IMR-90 (cell line): Measurements from ENCODE around the gene ARRDC5. TPM values are rescaled to one million over a fixed set of nuclear protein-coding genes. Genes with fewer than 3 reads are reported as not detected.
A peak's percentile ranks its signal among the peaks of the same experiment; 100 is the strongest.
"Not testable (repeated sequence)": the region's sequence is repeated elsewhere in the genome, so short reads cannot be mapped to it uniquely, and the experiment has no call there.

Experiments used
- ATAC-seq: fragments of 200-7000 bp; cut with Tn5 transposase; 2 replicates; pipeline ENCODE4 v1.9.1; 2020; ENCODE audit warnings: low read depth, mild to moderate bottlenecking, moderate library complexity
- BruUV-seq: library from RNA; stranded (reverse); fragments of 400-500 nt; replicated peaks from 2 replicates; lab custom pipeline; 2021; lab: Mats Ljungman, UMichigan
- CTCF ChIA-PET: fragments of 300-600 bp; formaldehyde crosslinking; extraction: SDS; loops from one replicate; lab custom pipeline; 2021; ENCODE audit warnings: antibody characterized with exemption; lab: Yijun Ruan, JAX
- POLR2A ChIA-PET: fragments of 300-600 bp; sonication (Branson Sonifier 250); formaldehyde crosslinking; loops from one replicate; lab custom pipeline; 2022; ENCODE audit warnings: antibody characterized with exemption; ENCODE audit not compliant: unreplicated experiment; lab: Charles Lee
- DNase-seq: peaks from one replicate; pipeline ENCODE4 v3.0.0; 2013
- H2AFZ ChIP-seq: replicated peaks from 2 replicates; pipeline ENCODE3; 2013; ENCODE audit warnings: low read length, mild to moderate bottlenecking; ENCODE audit not compliant: poor library complexity
- H2AK5ac ChIP-seq: 2 replicates; pipeline ENCODE4 v1.6.1; 2013; ENCODE audit warnings: low read depth, low read length, inconsistent platforms
- H2AK9ac ChIP-seq: replicated peaks from 2 replicates; pipeline ENCODE3; 2013; ENCODE audit warnings: mild to moderate bottlenecking, low read depth, low read length, moderate library complexity; ENCODE audit not compliant: poor library complexity
- H2BK120ac ChIP-seq: 2 replicates; pipeline ENCODE4 v1.6.1; 2013; ENCODE audit warnings: low read depth, low read length, inconsistent platforms
- H2BK15ac ChIP-seq: 3 replicates; pipeline ENCODE4 v1.6.1; 2013; ENCODE audit warnings: low read depth, low read length, inconsistent platforms
- H2BK20ac ChIP-seq: 2 replicates; pipeline ENCODE4 v1.6.1; 2013; ENCODE audit warnings: low read depth, mild to moderate bottlenecking, inconsistent platforms, low read length, moderate library complexity
- H2BK5ac ChIP-seq: 2 replicates; pipeline ENCODE4 v1.6.1; 2013; ENCODE audit warnings: mild to moderate bottlenecking, low read depth, low read length, inconsistent platforms; ENCODE audit not compliant: poor library complexity, severe bottlenecking
- H3K14ac ChIP-seq: replicated peaks from 2 replicates; pipeline ENCODE4 v1.6.1; 2013; ENCODE audit warnings: low read depth, low read length, inconsistent platforms
- H3K18ac ChIP-seq: 2 replicates; pipeline ENCODE4 v1.6.1; 2013; ENCODE audit warnings: low read depth, low read length, control low read depth
- H3K23ac ChIP-seq: 2 replicates; pipeline ENCODE4 v1.6.1; 2013; ENCODE audit warnings: low read depth, low read length, inconsistent platforms
- H3K27ac ChIP-seq: 2 replicates; pipeline ENCODE4 v1.5.1; 2013; ENCODE audit warnings: mild to moderate bottlenecking, control low read depth, low read length; ENCODE audit not compliant: insufficient read depth
- H3K27me3 ChIP-seq: 2 replicates; pipeline ENCODE4 v1.6.1; 2013; ENCODE audit warnings: low read length; ENCODE audit not compliant: control insufficient read depth, insufficient read depth
- H3K36me3 ChIP-seq: 2 replicates; pipeline ENCODE4 v1.6.1; 2013; ENCODE audit warnings: low read length, mixed read lengths; ENCODE audit not compliant: control insufficient read depth, insufficient read depth
- H3K4ac ChIP-seq: 2 replicates; pipeline ENCODE4 v1.6.1; 2013; ENCODE audit warnings: low read depth, low read length, inconsistent platforms
- H3K4me1 ChIP-seq: 2 replicates; pipeline ENCODE4 v1.6.1; 2013; ENCODE audit warnings: low read length, mixed read lengths; ENCODE audit not compliant: control insufficient read depth, insufficient read depth
- H3K4me2 ChIP-seq: 2 replicates; pipeline ENCODE4 v1.6.1; 2013; ENCODE audit warnings: low read depth, mild to moderate bottlenecking, control low read depth, low read length, moderate library complexity
- H3K4me3 ChIP-seq: 2 replicates; pipeline ENCODE4 v1.5.1; 2013; ENCODE audit warnings: low read depth, mild to moderate bottlenecking, control low read depth, low read length, moderate library complexity; ENCODE audit not compliant: insufficient read depth
- H3K56ac ChIP-seq: 2 replicates; pipeline ENCODE4 v1.6.1; 2013; ENCODE audit warnings: low read length, inconsistent platforms; ENCODE audit not compliant: insufficient read depth; ENCODE audit errors: extremely low read depth
- H3K79me1 ChIP-seq, 2 experiments: 2 replicates each; pipeline ENCODE4 v1.6.1; 2013; ENCODE audit warnings: low read length in 2 of 2, inconsistent platforms in 1 of 2, low read depth in 1 of 2
- H3K9ac ChIP-seq: 2 replicates; pipeline ENCODE4 v1.6.1; 2013; ENCODE audit warnings: low read depth, low read length, control low read depth
- H3K9me1 ChIP-seq: 2 replicates; pipeline ENCODE4 v1.6.1; 2013; ENCODE audit warnings: low read length, inconsistent platforms; ENCODE audit not compliant: insufficient read depth
- H3K9me3 ChIP-seq: 2 replicates; pipeline ENCODE4 v1.6.1; 2013; ENCODE audit warnings: low read length; ENCODE audit not compliant: control insufficient read depth, insufficient read depth
- H4K20me1 ChIP-seq: 2 replicates; pipeline ENCODE4 v1.6.1; 2013; ENCODE audit warnings: low read length, inconsistent platforms; ENCODE audit not compliant: insufficient read depth
- H4K5ac ChIP-seq: 2 replicates; pipeline ENCODE4 v1.6.1; 2013; ENCODE audit warnings: mild to moderate bottlenecking, low read depth, low read length, control low read depth
- H4K8ac ChIP-seq, 2 experiments: 2 replicates each; pipeline ENCODE4 v1.6.1; 2013; ENCODE audit warnings: low read depth in 2 of 2, low read length in 2 of 2, control low read depth in 1 of 2, inconsistent platforms in 1 of 2
- H4K91ac ChIP-seq: 2 replicates; pipeline ENCODE4 v1.6.1; 2013; ENCODE audit warnings: low read depth, low read length, inconsistent platforms; ENCODE audit not compliant: insufficient read depth
- CEBPB ChIP-seq: IDR thresholded peaks from 2 replicates; pipeline ENCODE4 v1.6.1; 2012; ENCODE audit warnings: low read depth, low read length, improper control_type of control experiment
- CHD1 ChIP-seq: IDR thresholded peaks from 2 replicates; pipeline ENCODE4 v1.6.1; 2012; ENCODE audit warnings: low read depth, low read length, improper control_type of control experiment
- FOS ChIP-seq: fragments of 150-350 bp; IDR thresholded peaks from 2 replicates; pipeline ENCODE4 v1.6.1; 2016; ENCODE audit warnings: low read depth, low read length
- NFE2L2 ChIP-seq: fragments of 150-350 bp; IDR thresholded peaks from 2 replicates; pipeline ENCODE4 v1.6.1; 2016; ENCODE audit warnings: low read depth, mild to moderate bottlenecking, low read length
- WGBS, 2 experiments: methylation state at CpG; one replicate each; pipeline versions ENCODE4 v1.1.5 to v1.1.7; 2013; ENCODE audit warnings: missing lambda C conversion rate in 2 of 2; ENCODE audit not compliant: insufficient read length in 1 of 2; ENCODE audit errors: extremely low coverage in 2 of 2; 5-methylcytosine and 5-hydroxymethylcytosine counted together
- dilution Hi-C: fragments of 300-500 bp; cut with HindIII; formaldehyde crosslinking; loops from one replicate; pipeline ENCODE4 v1.14.3; 2018; ENCODE audit warnings: low sequenced_read_pairs; ENCODE audit not compliant: unreplicated experiment
- in situ Hi-C: fragments of 300-500 bp; cut with MboI; formaldehyde crosslinking; loops from 3 replicates; pipeline ENCODE4 v1.14.3; 2019; ENCODE audit warnings: low sequenced_read_pairs, inconsistent platforms, mixed read lengths
- intact Hi-C: fragments of 100-400 bp; cut with micrococcal nuclease; formaldehyde crosslinking; loops from 2 replicates; pipeline ENCODE4 v1.10.0; 2022
- polyA plus RNA-seq, 3 experiments: library from polyadenylated mRNA; depleted of rRNA; stranded (reverse); fragments of >200 nt; gene quantifications; 2 replicates each; pipeline ENCODE4 v1.2.3, GENCODE V29; 2012; ENCODE audit warnings: low replicate concordance in 1 of 3
- total RNA-seq: library from RNA; depleted of rRNA; stranded (reverse); fragments of >200 nt; gene quantifications from 2 replicates; pipeline ENCODE4 v1.2.3, GENCODE V29; 2012

Gene ARRDC5
- total and polyA plus RNA-seq, 2 of the 4 experiments (the other 2 are of a cell fraction): not detected

GRCh38 chr19:4859697-4860096 is 43.0 kb downstream of the ARRDC5 start:
- POLR2A ChIA-PET: interaction anchor here (0.6 kb wide), 1 partner anchor 11 kb away, joined by 3 read pairs; no protein-coding TSS in a partner anchor
- no peak overlapping the region for H2BK20ac ChIP-seq
- H3K4me3 ChIP-seq: no peak overlapping the region
- H3K4ac ChIP-seq: no peak overlapping the region
- H3K4me2 ChIP-seq: no peak overlapping the region
- ATAC-seq: no peak
- H3K36me3 ChIP-seq: peaks cover 54% of the 10 kb centered on the region
- H4K8ac ChIP-seq: no peak overlapping the region
- H3K79me1 ChIP-seq: peaks cover 18 to 49% of the 10 kb centered on the region in 2 experiments
- no peak overlapping the region for H3K27ac ChIP-seq
- no peak overlapping the region for H2BK15ac ChIP-seq
- H2AFZ ChIP-seq: no peak overlapping the region
- H3K9ac ChIP-seq: no peak overlapping the region
- TF ChIP-seq CEBPB (no peak), FOS (no peak), NFE2L2 (no peak), CHD1 (no peak)
- H3K18ac ChIP-seq: no peak overlapping the region
- no peak overlapping the region for H2BK120ac ChIP-seq
- peaks cover 24% of the 10 kb centered on the region; the same call in 1 of the 2 replicates for H4K20me1 ChIP-seq
- intact Hi-C loops: no loop called here
- H3K27me3 ChIP-seq: no peaks in the 10 kb centered on the region
- DNase-seq: no peak
- H4K5ac ChIP-seq: no peak overlapping the region
- WGBS, 2 experiments: no CpG with 5 or more reads among the region's 11 CpGs
- no peak overlapping the region for H3K56ac ChIP-seq
- no TSS peak for BruUV-seq
- H3K9me1 ChIP-seq: peaks cover 5% of the 10 kb centered on the region
- H2AK9ac ChIP-seq: peak overlapping the region; percentile 37
- in situ Hi-C loops: no loop called here
- H2BK5ac ChIP-seq: no peak overlapping the region
- no peaks in the 10 kb centered on the region for H3K9me3 ChIP-seq
- CTCF ChIA-PET: interaction anchor here (1.2 kb wide), 1 partner anchor 53 kb away, joined by 3 read pairs; no protein-coding TSS in a partner anchor
- no peak overlapping the region for H3K14ac ChIP-seq
- no peak overlapping the region for H4K91ac ChIP-seq
- peaks cover 2% of the 10 kb centered on the region; the same call in 1 of the 2 replicates for H3K4me1 ChIP-seq
- no peak overlapping the region for H3K23ac ChIP-seq
- dilution Hi-C loops: no loop called here
- no peak overlapping the region for H2AK5ac ChIP-seq

- CTCF ChIA-PET, DNase-seq, H2AK5ac ChIP-seq, BruUV-seq, H2AK9ac ChIP-seq, H3K56ac ChIP-seq, H3K27ac ChIP-seq, H2BK15ac ChIP-seq, H3K9me3 ChIP-seq, H4K5ac ChIP-seq, POLR2A ChIA-PET, H3K4ac ChIP-seq, ATAC-seq, H3K4me2 ChIP-seq, H4K8ac ChIP-seq, H3K27me3 ChIP-seq, H3K23ac ChIP-seq, in situ Hi-C loops, H3K14ac ChIP-seq, H2BK120ac ChIP-seq, H2AFZ ChIP-seq, H3K9me1 ChIP-seq, H3K4me3 ChIP-seq, H3K9ac ChIP-seq, intact Hi-C loops, H2BK5ac ChIP-seq, H3K4me1 ChIP-seq, H2BK20ac ChIP-seq, H4K91ac ChIP-seq, H3K18ac ChIP-seq, dilution Hi-C loops: not testable (repeated sequence)
- Histone ChIP-seq H3K36me3 (peaks cover 65% of the 10 kb centered on the region), H3K79me1 (peaks cover 18 to 37% of the 10 kb centered on the region in 2 experiments), H4K20me1 (peaks cover 17% of the 10 kb centered on the region; the same call in 1 of the 2 replicates)
- WGBS, 2 experiments: no CpG with 5 or more reads among the region's 12 CpGs
Measured at GRCh38 chr19:4856468-4856867, 46.2 kb downstream of the ARRDC5 start.
